NCI-H2107 treated with DMSO at 0.1 percent for 48 hours (cell line): ENCODE measurements around the gene DEPP1.

ENCODE experiments used
- DNase-seq: peaks from one replicate; lab custom pipeline; 2025; ENCODE audit not compliant: unreplicated experiment; lab: John Stamatoyannopoulos, UW

Gene DEPP1

DNA sequence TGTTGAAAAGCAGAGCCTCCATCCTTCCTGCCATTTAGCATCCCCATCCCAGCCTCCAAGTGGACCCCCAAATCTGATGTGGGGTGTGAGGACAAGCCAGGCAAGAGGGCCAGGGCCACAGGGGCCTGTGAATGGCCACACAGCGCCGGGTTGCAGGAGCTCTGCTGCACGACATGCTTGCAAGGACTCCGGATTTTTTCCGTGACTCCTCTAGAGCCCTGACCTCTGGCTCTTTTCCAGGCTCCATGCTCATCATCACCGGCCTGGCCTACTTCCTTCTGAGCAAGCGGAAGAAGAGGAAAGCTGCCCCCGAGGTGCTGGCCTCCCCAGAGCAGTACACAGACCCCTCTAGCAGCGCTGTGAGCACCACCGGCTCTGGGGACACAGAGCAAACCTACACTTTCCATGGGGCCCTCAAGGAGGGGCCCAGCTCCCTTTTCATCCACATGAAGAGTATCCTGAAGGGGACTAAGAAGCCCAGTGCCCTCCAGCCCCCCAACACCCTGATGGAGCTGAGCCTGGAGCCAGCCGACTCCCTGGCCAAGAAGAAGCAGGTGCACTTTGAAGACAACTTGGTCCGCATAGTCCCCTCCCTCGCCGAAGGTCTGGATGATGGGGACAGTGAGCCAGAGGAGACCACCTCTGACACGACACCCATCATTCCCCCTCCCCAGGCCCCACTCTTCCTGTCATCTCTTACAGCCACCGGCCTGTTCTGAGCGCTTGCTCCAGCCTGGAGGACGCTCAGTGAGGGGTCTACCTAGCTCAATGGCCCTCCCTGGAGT is 44.0 kb downstream of the DEPP1 start:
- no peak for DNase-seq

DNA sequence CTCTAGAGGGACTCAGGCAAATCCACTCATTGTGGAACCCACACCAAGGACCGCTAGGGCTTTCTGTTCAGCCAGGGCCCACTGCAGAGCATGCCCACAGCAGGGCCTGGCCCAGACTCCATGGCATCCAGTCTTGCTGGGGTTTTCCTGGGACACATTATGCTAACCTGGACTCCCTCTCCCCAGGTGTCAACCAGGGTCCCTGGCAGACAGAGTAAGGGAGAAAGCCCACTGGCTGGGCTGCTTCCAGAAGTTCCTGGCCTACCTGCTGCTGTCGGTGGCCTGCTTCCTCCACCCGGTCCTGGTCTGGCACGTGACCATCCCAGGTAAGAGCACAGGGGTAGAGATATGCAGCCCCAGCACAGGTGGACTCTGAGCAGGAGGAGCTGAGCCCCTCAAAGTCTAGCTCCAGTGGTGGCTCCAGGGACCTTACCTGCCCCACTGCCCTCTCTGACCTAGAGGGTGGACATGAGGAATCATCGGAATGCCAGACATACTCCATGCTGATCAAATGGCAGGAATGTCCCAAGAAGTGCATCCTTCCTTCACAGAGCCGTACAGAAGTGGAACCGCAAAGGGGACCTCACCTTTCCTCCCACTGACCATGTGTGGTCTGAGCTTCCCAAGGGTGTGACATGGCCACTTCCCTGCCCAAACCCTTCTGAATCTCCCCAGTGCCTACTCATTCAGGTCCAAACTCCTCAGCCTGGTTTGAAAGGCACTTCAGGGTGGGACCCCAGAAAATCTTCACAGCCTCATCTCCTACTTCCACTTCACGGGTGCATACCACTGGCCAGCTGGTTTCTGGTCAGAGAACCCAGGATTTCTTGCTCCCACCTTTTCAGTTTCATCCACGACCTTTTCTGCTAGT is 44.9 kb downstream of the DEPP1 start:
- no peak for DNase-seq

DNA sequence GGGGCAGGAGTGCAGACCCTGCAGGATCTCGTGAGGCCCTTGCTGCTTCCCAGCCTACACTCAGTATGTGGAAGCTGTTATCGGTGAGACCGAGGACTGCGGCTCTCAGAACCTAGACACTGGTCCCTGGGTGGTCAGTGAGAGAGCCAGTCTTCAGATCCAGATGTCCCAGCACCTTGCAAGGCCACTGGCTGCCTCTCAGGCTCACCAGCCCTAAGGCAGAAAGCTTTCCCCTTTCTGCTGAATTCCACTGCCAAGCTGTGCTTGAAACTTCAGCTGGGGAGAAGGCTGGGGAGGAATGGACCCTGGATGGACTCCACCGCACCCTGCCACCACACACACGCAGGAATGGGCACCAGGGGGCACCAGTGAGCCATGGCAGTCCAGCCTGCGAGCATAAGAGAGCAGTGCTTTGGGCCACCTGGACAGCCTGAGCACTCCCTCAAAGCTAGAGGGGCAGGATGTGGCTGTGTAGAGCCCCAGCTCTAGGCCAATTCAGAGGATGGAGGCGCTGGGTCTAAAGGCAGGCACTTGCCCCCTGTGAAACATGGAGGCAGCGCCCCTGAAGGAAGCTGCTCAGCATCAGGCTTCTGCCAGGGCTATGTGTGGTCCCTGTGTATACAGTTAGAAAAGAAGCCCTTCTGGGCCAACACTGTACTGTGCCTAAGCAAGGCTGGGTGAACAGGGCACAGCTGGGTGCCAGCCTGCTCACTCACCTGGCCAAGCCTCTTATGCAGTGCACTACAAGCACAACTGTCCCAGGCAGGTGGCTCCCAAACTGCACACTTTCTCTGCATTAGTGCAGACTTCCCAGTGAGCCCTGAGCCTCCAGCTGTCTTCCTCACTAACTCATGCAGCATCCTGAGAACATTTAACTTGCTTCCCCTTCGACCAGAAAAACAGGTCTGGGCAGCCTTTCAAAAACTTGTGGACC is 45.8 kb downstream of the DEPP1 start:
- DNase-seq: peak; percentile 38

DNA sequence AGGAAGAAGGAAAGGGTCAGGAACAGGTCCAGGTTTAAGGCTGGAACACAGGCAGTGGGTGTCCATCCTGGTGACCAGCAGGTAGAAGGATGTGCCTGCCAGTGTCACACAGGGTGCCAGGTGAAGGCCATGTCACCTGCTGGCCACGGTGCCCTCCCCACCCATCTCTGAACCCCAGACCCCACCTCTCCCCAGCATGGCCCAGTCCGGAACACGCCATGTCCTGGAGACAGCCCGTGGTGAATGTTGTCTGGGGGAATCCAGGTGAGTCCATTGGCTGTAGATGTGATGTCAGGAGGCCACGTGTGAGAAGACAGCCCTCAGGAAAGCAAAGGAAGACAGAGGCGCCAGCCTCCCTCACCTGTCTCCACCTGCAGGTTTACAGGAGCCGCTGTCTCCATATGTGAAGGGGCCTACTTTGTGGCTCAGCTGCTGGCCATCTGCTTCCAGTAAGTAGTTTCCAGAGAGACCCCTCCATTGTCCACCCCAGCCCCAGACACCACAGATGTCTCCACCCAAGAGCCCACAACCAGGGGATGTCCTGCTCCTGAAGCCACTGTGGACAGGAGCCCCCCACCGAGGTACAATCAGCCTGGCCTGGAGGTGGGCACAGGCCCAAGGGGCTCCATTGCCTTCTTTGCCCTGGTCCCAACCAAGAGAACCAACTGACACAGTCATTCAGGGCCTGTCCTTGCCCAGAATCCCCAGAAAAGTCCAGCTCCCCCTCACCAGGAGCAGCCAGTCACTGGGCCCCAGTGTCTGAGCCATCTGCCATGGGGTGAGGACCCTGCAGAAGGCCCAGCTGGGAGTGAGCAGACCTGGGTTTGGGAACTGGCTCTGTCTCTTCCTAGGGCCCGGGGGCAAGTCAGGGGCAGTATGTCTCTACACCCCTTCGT is 46.7 kb downstream of the DEPP1 start:
- no peak for DNase-seq

DNA sequence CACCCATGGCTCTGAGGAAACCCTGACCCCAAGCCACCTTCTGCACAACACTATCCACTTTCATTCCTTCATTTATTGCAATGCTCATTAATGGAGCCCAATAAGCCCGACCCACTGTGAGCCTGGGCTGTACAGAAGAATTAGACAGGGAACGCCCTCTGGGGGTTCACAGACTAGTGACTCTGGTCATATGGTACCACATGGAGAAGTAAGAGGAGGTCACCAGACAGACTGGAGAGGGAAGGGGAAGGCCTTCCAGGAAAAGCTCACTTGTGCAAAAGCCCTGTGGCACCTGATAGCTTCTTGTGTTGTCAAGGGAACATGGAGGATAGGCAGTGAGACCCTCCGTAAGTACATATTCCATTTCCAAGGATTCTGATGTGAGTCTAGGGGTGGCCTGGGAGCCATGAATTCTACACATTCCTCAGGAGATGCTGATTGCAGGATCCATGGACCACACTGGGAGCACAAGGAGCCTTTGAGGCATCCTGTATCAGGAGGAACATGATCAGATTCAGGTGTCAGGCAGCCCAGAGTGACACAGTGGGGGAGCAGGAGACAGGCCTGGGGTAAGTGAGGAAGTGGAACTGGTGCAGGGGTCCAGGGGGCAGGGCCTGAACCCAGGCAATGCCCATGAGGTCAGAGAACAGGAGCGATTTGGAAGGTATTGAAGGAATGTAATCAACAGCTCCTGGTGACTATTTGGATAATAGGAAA is 47.5 kb downstream of the DEPP1 start:
- no peak for DNase-seq

DNA sequence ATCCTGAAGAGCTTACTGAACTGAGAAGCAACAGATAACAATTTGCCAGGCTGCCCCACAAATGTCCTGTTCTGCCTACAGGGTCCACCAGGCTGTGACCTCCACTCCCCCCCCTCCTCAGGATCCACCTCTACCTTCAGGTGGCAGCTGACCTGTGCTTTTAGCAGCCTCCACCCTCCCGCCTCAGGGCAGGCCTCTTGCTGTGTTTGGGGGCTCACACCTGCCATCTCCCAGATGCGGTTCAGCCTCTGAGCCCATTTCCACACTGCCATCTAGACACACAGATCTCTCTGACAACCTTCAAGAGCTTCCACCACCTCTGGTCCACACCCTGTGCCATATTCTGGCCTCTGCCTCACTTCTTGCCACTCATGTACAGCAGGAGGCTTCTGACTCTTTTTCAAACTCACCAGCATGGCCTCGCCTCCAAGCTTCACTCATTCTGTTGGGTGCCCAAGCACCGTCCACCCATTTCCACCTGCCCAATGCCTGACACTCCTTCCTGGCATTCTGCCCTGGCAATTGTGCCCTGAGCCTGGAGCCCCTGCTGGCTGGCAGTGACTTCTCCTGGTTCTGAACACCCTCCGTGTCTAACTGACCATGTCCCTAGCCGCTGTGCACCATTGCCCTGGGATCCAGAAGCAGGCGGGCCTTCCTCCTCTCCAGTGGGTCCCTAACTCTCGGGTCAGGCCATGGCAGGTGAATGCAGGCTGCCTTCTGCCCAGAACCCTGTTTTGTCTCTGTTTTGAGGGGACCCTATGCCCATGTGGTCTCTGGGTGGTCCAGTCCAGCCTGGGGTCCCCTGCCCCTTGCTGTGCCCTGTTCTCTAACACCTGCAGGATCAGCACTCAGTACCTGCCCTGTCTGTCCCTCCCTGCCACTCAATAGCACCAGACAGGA is 49.0 kb downstream of the DEPP1 start:
- DNase-seq: no peak

DNA sequence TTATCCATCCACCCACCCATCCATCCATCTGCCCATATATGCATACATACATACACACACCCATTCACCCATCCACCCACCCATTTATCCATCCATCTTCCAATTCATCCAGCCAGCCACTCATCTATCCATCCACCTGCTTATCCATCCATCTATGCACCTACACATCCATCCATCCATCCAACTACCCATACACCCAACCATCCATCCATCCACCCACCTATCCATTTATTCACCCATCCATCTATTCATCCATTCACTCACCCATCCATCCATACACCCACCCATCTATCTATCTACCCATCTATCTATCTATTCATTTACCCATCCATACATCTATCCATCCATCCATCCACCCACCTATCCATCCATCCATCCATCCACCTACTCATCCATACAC is 50.1 kb downstream of the DEPP1 start:
- DNase-seq: no peak

DNA sequence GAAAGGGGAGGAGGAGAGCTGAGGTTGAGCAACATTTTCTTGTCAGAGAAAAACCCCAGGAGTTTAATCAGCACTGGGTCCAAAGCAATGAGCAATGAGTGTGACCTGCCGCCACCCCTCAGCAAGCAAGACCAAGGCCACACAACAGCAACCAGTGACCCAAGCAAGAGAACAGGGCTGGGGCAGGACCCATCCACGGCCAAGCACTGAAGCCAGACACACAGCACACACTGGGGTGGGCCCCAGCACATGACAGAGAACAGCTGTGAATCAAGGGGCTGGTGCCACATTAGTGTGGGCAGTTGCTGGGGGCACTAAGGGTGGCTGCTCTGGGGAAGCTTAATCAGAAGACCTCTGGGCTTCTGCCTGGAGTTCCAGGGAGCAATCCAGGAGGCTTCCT is 51.3 kb downstream of the DEPP1 start:
- no peak for DNase-seq

DNA sequence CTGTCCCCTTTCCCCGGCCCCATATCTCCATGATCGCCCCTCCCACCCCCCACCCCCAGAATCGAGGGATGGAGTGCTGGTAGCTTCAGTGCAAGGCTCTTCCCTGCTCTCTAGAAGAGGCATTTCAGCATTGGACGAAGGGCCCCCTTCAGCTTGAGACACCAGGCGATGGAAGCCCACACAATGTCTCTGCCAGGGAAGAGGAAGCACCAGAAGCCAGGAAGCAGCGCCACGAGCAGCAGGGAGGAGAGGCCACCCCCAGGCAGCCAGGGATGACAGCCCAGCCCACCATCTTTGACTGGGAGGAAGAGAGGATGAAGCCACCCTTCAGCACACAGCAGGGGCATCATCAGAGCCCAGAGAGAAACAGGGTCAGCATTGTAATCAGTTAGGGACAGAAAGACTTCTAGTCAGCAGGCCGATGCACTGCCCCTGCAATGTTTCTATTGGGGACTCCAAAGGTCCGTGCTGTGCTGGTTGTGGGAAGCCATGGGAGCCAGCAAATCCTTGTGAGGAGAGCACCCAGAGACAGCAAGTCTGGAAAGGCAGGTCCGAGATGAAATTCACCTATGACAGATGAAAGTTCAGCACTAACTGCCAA is 51.8 kb downstream of the DEPP1 start:
- DNase-seq: no peak
